Measurements from ENCODE around the gene DBN1.

The DBN1 gene

DNA sequence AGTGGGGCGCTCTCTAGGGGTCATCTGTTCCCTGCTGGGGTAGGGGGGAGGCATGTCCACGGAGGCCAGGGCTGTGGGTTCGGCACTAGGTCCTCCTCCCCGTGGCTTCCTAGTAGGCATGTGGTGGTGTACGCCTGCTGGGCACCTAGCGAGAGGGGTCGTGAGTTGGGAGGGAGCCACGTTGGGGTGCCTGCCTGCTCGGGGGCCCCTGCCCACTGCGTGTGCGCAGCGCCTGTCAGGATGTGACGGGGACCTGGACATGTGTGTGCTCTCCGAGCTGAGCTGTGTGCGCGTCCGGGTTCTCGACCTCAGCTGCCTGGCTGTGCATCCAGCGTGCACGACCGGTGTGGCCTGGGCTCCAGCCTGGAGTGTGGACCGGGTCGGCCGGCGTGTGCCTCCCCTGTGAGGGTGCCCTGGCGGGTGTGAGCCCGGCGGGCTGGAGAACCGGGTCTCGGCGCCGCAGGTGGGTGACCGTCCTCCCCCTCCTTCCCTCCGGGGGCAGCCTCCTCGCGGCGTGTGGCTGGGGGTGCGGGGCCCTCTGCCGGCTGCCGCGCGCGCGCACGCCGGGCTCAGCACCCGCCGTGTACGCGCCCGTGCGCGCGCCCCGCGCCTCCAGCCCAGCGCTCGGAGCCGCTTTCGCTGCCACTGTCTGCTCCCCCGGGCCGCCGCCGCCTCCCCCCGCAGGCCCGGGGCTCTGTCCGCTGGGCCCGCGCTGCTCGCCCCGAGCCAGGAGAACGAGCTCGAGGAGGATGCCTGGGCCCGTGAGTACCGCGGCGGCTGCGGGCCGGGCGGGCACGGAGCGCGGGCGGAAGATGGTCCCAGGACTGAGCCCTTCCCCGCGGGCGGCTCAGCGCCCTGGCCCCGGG is 27.0 kb downstream of the DBN1 start, which contains the start of gene PRR7:
Gene PRR7 (plus strand): TSS at position 615 of the 866 bp plus-strand sequence. CDS start 8,254 bp downstream, outside the sequence.
- 0 out of 2 replicates have a peak, but pooled peaks have one; percentile 56 for TF ChIP-seq TAF1 (IDR thresholded peaks at IDR 0.05; ENCODE audit: borderline replicate concordance, insufficient read depth, low read length)
- TF ChIP-seq, protein P1, sequence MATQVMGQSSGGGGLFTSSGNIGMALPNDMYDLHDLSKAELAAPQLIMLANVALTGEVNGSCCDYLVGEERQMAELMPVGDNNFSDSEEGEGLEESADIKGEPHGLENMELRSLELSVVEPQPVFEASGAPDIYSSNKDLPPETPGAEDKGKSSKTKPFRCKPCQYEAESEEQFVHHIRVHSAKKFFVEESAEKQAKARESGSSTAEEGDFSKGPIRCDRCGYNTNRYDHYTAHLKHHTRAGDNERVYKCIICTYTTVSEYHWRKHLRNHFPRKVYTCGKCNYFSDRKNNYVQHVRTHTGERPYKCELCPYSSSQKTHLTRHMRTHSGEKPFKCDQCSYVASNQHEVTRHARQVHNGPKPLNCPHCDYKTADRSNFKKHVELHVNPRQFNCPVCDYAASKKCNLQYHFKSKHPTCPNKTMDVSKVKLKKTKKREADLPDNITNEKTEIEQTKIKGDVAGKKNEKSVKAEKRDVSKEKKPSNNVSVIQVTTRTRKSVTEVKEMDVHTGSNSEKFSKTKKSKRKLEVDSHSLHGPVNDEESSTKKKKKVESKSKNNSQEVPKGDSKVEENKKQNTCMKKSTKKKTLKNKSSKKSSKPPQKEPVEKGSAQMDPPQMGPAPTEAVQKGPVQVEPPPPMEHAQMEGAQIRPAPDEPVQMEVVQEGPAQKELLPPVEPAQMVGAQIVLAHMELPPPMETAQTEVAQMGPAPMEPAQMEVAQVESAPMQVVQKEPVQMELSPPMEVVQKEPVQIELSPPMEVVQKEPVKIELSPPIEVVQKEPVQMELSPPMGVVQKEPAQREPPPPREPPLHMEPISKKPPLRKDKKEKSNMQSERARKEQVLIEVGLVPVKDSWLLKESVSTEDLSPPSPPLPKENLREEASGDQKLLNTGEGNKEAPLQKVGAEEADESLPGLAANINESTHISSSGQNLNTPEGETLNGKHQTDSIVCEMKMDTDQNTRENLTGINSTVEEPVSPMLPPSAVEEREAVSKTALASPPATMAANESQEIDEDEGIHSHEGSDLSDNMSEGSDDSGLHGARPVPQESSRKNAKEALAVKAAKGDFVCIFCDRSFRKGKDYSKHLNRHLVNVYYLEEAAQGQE (IDR thresholded peaks at IDR 0.05; ENCODE audit: insufficient read depth in 1 of 2, low read depth in 2 of 2, low read length in 2 of 2): no peak
- peak; percentile 79 for TF ChIP-seq POLR2AphosphoS5 (IDR thresholded peaks at IDR 0.05; ENCODE audit: low read depth, low read length)
- no peak; the same call in 1 of the 2 replicates for TF ChIP-seq SIN3A (IDR thresholded peaks at IDR 0.05; ENCODE audit: borderline replicate concordance, insufficient read depth, low read length)
- no peak for TF ChIP-seq FOXP2 (optimal IDR thresholded peaks at IDR 0.05; ENCODE audit: borderline replicate concordance, extremely low read depth, extremely low read length, insufficient read depth)

DNA sequence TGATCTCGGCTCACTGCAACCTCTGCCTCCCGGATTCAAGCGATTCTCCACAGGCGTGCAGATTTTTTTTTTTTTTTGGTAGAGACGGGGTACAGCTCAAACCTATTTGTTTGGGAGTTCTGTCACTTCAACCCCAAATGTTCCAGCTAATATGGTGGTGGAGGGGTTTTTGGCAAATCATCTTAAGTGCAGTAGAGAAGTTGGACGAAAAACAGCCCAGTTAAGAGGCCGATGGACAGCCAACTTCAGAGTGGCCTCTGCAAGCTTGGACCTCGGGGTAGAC is 27.6 kb downstream of the DBN1 start:
- TF ChIP-seq POLR2AphosphoS5 (IDR thresholded peaks at IDR 0.05; ENCODE audit: low read depth, low read length): no peak
- TF ChIP-seq TAF1 (IDR thresholded peaks at IDR 0.05; ENCODE audit: borderline replicate concordance, insufficient read depth, low read length): no peak
- no peak for TF ChIP-seq FOXP2 (optimal IDR thresholded peaks at IDR 0.05; ENCODE audit: borderline replicate concordance, extremely low read depth, extremely low read length, insufficient read depth)
- TF ChIP-seq, protein P1 (IDR thresholded peaks at IDR 0.05; ENCODE audit: insufficient read depth in 1 of 2, low read depth in 2 of 2, low read length in 2 of 2): no peak
- TF ChIP-seq SIN3A (IDR thresholded peaks at IDR 0.05; ENCODE audit: borderline replicate concordance, insufficient read depth, low read length): no peak

DNA sequence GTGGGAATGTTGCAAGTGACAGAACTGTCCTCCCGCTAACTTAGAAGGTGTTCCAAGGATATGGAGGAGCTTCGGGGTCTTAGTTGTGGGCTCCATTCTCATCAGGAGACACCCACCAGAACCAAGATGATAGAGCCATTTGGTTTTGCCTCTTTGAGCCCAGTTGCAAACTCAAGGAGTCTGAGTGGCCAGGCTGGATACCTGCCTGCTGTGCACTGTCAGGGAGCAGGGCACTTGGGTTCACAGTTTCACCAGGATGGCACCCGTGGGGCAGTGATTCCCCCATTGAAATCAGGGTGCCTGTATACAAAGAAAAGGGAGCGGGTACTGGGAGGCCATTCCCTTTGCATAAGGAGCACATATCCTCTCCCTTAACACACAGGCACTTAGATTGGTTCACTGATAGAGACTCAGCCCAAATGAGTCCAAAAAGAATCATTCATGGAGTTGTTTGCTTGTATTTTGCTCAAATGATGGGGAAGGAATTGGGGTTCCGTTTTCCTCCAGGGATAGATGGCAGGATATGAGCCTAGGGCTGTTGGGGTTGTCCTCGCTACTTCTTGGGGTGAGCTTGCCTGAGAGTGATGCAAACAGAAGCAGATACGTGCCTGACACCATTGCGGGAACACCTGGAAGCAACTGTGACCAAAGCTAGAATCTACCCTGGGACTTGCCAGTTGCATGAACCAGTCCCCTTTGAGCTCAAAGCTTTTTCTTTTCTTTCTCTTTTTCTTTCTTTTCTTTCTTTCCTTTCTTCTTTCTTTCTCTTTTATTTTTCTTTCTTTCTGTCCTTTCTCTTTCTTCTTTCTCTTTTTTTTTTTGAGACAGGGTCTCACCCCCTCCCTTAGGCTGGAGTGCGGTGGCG is 28.1 kb downstream of the DBN1 start:
- no peak for TF ChIP-seq SIN3A (IDR thresholded peaks at IDR 0.05; ENCODE audit: borderline replicate concordance, insufficient read depth, low read length)
- TF ChIP-seq TAF1 (IDR thresholded peaks at IDR 0.05; ENCODE audit: borderline replicate concordance, insufficient read depth, low read length): no peak
- TF ChIP-seq, protein P1 (IDR thresholded peaks at IDR 0.05; ENCODE audit: insufficient read depth in 1 of 2, low read depth in 2 of 2, low read length in 2 of 2): no peak
- TF ChIP-seq FOXP2 (optimal IDR thresholded peaks at IDR 0.05; ENCODE audit: borderline replicate concordance, extremely low read depth, extremely low read length, insufficient read depth): no peak
- TF ChIP-seq POLR2AphosphoS5 (IDR thresholded peaks at IDR 0.05; ENCODE audit: low read depth, low read length): no peak

DNA sequence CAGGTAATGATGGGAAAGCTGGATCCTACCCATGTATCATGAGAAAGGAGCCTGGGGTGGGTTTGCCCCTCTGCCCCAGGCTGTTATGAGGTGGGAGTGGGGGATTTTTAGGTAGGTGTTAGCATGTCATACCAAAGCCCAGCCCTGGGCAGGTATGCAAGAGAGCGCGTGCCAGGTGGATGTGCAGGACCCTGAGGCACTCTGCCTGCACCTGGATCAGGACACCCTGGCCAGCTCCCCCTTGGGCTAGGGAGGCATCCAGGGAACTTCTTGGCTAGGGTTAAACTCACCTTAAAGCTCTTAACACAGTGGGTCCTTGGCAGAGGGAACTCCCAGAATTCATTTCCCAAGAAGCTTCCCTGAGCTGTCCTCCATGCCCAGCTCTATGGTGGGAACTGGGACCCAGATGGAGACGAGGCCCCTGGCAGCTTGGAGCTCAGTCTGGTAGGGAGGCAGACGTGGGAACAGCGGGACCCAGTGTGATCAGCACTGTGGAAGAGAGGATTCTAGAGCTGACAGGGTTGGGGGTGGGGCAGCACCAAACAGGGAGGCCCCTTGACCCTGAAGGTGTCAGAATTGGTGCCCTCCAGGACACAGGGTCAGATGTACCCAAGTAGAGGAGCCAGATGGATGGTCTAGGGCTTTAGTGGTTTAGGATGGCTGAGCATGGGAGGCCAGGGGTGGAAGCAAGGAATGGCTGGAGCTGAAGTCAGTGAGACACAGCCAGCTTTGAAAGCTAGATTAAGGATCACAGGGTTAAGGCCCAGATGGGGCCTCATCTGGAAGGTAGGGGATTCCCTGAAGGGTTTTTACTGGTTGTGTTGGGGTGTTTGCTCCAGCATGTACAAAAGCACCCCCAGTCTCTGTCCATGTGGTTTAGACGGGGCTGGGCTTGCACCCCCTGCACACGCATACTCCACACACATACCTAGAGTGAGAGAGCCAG is 29.1 kb downstream of the DBN1 start:
- TF ChIP-seq POLR2AphosphoS5 (IDR thresholded peaks at IDR 0.05; ENCODE audit: low read depth, low read length): peak; percentile 16; the same call in 1 of the 2 replicates
- TF ChIP-seq SIN3A (IDR thresholded peaks at IDR 0.05; ENCODE audit: borderline replicate concordance, insufficient read depth, low read length): no peak
